Hepatocyte (in vitro differentiated cells): ENCODE data around the gene GIMAP4. TPM values are rescaled to one million over a fixed set of nuclear protein-coding genes. Genes with fewer than 3 reads are reported as not detected.
"Not testable (repeated sequence)": the region's sequence is repeated elsewhere in the genome, so short reads cannot be mapped to it uniquely, and the experiment has no call there.

Experiments
- DNase-seq: peaks from one replicate; pipeline ENCODE4 v3.0.0-alpha.2; 2016; ENCODE audit warnings: low spot score
- H2AFZ ChIP-seq: fragments of 200-600 bp; sonication (generic); 2 replicates; pipeline ENCODE4 v1.6.0; 2016; ENCODE audit warnings: antibody characterized with exemption, mild to moderate bottlenecking
- H3K27ac ChIP-seq: fragments of 200-600 bp; sonication (generic); 2 replicates; pipeline ENCODE4 v1.5.1; 2016; ENCODE audit warnings: mild to moderate bottlenecking
- H3K27me3 ChIP-seq: fragments of 200-600 bp; sonication (generic); 2 replicates; pipeline ENCODE4 v1.6.1; 2016
- H3K36me3 ChIP-seq: fragments of 200-600 bp; sonication (generic); replicated peaks from 2 replicates; pipeline ENCODE4 v1.5.1; 2016; ENCODE audit warnings: low read depth; ENCODE audit not compliant: insufficient read depth
- H3K4me1 ChIP-seq: fragments of 200-600 bp; sonication (generic); 2 replicates; pipeline ENCODE4 v1.5.1; 2016; ENCODE audit warnings: mild to moderate bottlenecking, moderate library complexity; ENCODE audit not compliant: insufficient read depth
- H3K4me2 ChIP-seq: fragments of 200-600 bp; sonication (generic); 2 replicates; pipeline ENCODE4 v1.6.0; 2016
- H3K4me3 ChIP-seq: fragments of 200-600 bp; sonication (generic); 2 replicates; pipeline ENCODE4 v1.5.1; 2016; ENCODE audit warnings: mild to moderate bottlenecking
- H3K79me2 ChIP-seq: fragments of 200-600 bp; sonication (generic); 2 replicates; pipeline ENCODE4 v1.6.0; 2017; ENCODE audit warnings: mild to moderate bottlenecking
- H3K9me2 ChIP-seq: fragments of 200-600 bp; sonication (generic); replicated peaks from 2 replicates; pipeline ENCODE4 v1.6.0; 2017; ENCODE audit warnings: mild to moderate bottlenecking; ENCODE audit not compliant: insufficient read depth
- H3K9me3 ChIP-seq: fragments of 200-600 bp; sonication (generic); 2 replicates; pipeline ENCODE4 v1.5.1; 2016; ENCODE audit warnings: low read depth, mild to moderate bottlenecking
- H4K20me1 ChIP-seq: fragments of 200-600 bp; sonication (generic); 2 replicates; pipeline ENCODE4 v1.6.0; 2016; ENCODE audit warnings: mild to moderate bottlenecking; ENCODE audit not compliant: insufficient read depth, poor library complexity, severe bottlenecking
- EZH2 ChIP-seq: fragments of 200-600 bp; sonication (generic); IDR thresholded peaks from 2 replicates; pipeline ENCODE4 v1.6.1; 2016; ENCODE audit warnings: antibody characterized with exemption, mild to moderate bottlenecking, borderline replicate concordance
- EZH2phosphoT487 ChIP-seq: fragments of 200-600 bp; sonication (generic); IDR thresholded peaks from one replicate; pipeline ENCODE4 v1.6.1; 2018; ENCODE audit warnings: antibody characterized with exemption, mild to moderate bottlenecking, low read depth, moderate library complexity; ENCODE audit not compliant: unreplicated experiment, severe bottlenecking
- WGBS: methylation state at CpG from one replicate; pipeline ENCODE4 v1.1.6; 2016; ENCODE audit warnings: low lambda C conversion rate; ENCODE audit errors: missing lambda C conversion rate; 5-methylcytosine and 5-hydroxymethylcytosine counted together
- polyA plus RNA-seq: library from polyadenylated mRNA; unstranded; fragments of >200 nt; fragmentation: Nextera tagmentation; extraction: Ambion mirVana; gene quantifications from 2 replicates; pipeline ENCODE4 v1.2.1, GENCODE V29; 2016
- total RNA-seq: library from RNA; depleted of rRNA; stranded (reverse); fragments of >200 nt; gene quantifications from 2 replicates; pipeline ENCODE4 v1.2.3, GENCODE V29; 2014
- TF ChIP-seq, protein P1 (sequence below): fragments of 200-600 bp; sonication (generic); IDR thresholded peaks from 2 replicates; pipeline ENCODE4 v1.5.1; 2016; ENCODE audit warnings: antibody characterized with exemption, mild to moderate bottlenecking; ENCODE audit not compliant: poor library complexity

The GIMAP4 gene
- total and polyA plus RNA-seq, 2 experiments from 2014 or later: 0.63 TPM; not detected in 1

GRCh38 chr7:150586785-150587152, 19.6 kb downstream of the GIMAP4 start:
- Histone ChIP-seq H3K27me3 (no peaks in the 10 kb centered on the region), H3K4me2 (no peak overlapping the region), H3K27ac (no peak overlapping the region), H3K36me3 (no peaks in the 10 kb centered on the region), H2AFZ (no peak overlapping the region), H3K9me3 (no peaks in the 10 kb centered on the region), H3K9me2 (no peaks in the 10 kb centered on the region), H3K79me2 (no peaks in the 10 kb centered on the region), H3K4me3 (no peak overlapping the region), H4K20me1 (no peaks in the 10 kb centered on the region), H3K4me1 (no peaks in the 10 kb centered on the region)
- no peak for TF ChIP-seq EZH2phosphoT487
- TF ChIP-seq EZH2: no peak
- TF ChIP-seq, protein P1, sequence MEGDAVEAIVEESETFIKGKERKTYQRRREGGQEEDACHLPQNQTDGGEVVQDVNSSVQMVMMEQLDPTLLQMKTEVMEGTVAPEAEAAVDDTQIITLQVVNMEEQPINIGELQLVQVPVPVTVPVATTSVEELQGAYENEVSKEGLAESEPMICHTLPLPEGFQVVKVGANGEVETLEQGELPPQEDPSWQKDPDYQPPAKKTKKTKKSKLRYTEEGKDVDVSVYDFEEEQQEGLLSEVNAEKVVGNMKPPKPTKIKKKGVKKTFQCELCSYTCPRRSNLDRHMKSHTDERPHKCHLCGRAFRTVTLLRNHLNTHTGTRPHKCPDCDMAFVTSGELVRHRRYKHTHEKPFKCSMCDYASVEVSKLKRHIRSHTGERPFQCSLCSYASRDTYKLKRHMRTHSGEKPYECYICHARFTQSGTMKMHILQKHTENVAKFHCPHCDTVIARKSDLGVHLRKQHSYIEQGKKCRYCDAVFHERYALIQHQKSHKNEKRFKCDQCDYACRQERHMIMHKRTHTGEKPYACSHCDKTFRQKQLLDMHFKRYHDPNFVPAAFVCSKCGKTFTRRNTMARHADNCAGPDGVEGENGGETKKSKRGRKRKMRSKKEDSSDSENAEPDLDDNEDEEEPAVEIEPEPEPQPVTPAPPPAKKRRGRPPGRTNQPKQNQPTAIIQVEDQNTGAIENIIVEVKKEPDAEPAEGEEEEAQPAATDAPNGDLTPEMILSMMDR: no peak
- DNase-seq: no peak

DNA sequence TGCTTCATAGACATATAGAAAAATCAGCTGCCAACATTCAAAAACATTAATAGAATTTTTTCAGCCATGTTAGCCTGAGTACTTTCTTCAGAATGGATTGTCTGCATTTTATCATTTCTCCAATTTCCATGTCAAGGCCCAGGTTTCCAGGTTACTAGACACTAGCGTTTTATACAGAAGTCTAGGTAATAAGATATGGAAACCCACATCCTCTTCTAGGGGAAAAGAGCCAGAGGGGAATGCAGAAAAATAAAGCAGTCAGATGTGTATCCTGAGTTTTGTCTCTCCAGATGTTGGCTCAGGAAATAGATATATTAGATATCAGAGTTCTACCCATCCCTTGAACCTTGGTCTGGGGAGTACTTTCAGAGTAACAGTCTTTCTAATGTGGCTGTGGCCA, 20.4 kb downstream of the GIMAP4 start:
- no peaks in the 10 kb centered on the region for H3K36me3 ChIP-seq
- no peak overlapping the region for H3K4me2 ChIP-seq
- WGBS: 88% methylated on average over 1 of the region's 1 CpG
- H3K9me2 ChIP-seq: no peaks in the 10 kb centered on the region
- H3K27ac ChIP-seq: no peak overlapping the region
- H2AFZ ChIP-seq: no peak overlapping the region
- H3K4me1 ChIP-seq: no peaks in the 10 kb centered on the region
- DNase-seq: no peak
- no peaks in the 10 kb centered on the region for H3K9me3 ChIP-seq
- no peaks in the 10 kb centered on the region for H3K79me2 ChIP-seq
- H3K4me3 ChIP-seq: no peak overlapping the region
- no peak for TF ChIP-seq EZH2
- TF ChIP-seq, protein P1: no peak
- no peak for TF ChIP-seq EZH2phosphoT487
- no peaks in the 10 kb centered on the region for H4K20me1 ChIP-seq
- H3K27me3 ChIP-seq: no peaks in the 10 kb centered on the region

DNA sequence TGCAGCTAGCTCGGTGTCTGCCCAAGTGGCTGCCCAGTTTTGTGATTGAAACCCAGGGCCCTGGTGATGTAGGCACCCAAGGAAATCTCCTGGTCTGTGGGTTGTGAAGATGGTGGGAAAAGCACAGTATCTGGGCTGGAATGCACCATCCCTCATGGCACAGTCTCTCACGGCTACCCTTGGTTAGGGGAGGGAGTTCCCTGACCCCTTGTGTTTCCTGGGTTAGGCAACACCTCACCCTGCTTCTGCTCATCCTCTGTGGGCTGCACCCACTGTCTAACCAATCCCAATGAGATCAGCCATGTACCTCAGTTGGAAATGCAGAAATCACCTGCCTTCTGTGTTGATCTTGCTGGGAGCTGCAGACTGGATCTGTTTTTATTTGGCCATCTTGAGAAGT, 27.6 kb downstream of the GIMAP4 start:
- no peak overlapping the region for H3K4me3 ChIP-seq
- no peak overlapping the region for H2AFZ ChIP-seq
- WGBS: 85% methylated on average over 2 of the region's 2 CpGs
- H3K4me2 ChIP-seq: no peak overlapping the region
- H3K27ac ChIP-seq: no peak overlapping the region
- no peaks in the 10 kb centered on the region for H3K4me1 ChIP-seq
- no peaks in the 10 kb centered on the region for H3K79me2 ChIP-seq
- no peaks in the 10 kb centered on the region for H3K27me3 ChIP-seq
- DNase-seq: no peak
- no peaks in the 10 kb centered on the region for H4K20me1 ChIP-seq
- no peaks in the 10 kb centered on the region for H3K9me3 ChIP-seq
- H3K9me2 ChIP-seq: no peaks in the 10 kb centered on the region
- TF ChIP-seq EZH2 (no peak), EZH2phosphoT487 (no peak)
- TF ChIP-seq, protein P1: no peak
- no peaks in the 10 kb centered on the region for H3K36me3 ChIP-seq

DNA sequence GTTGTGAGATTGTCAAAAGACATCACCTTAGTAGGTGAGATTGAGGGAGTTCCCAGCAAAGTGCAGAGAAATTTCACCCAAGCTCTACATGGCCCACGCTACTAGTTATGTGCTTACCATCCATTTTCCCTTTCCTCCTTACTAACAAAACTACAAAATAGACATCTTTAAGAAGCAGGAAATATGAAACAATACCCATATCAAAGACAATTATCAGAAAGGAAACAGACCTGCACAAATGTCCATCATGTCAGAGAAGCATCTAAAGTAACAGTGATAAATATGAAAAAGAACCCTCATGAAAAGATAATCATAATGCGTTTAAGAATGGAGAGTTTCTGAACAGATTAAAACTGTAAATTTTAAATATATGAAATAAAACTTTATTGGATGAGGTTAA, 28.2 kb downstream of the GIMAP4 start:
- Histone ChIP-seq H3K4me1 (no peaks in the 10 kb centered on the region), H4K20me1 (no peaks in the 10 kb centered on the region), H3K4me3 (no peak overlapping the region), H3K27me3 (no peaks in the 10 kb centered on the region), H3K79me2 (no peaks in the 10 kb centered on the region), H3K9me3 (no peaks in the 10 kb centered on the region), H3K36me3 (no peaks in the 10 kb centered on the region), H2AFZ (no peak overlapping the region), H3K4me2 (no peak overlapping the region), H3K27ac (no peak overlapping the region), H3K9me2 (no peaks in the 10 kb centered on the region)
- TF ChIP-seq, protein P1: no peak
- no peak for TF ChIP-seq EZH2phosphoT487
- TF ChIP-seq EZH2: no peak
- 85% methylated on average over 2 of the region's 2 CpGs for WGBS
- DNase-seq: no peak

DNA sequence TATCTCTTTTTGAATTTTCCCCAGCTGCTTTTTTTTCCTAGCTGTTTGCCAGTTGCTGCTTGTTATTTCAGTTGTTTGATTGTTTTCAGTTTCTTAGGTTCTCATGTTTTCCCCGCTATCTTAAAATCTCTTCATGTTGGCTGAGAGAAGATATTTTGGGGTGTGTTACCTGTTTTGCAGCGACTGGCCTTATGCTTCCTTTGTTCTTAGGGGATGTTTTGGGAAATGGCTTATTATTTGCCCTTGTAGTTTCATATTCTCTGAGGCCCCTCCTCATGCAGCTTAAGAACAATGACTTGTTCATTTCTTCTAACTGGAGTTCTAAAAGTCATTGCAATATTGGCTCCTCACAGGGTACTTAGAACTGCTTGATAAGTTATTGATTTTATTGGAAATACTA, 36.4 kb downstream of the GIMAP4 start:
- H3K4me2 ChIP-seq, H3K27ac ChIP-seq, H3K27me3 ChIP-seq, H3K36me3 ChIP-seq, H3K9me3 ChIP-seq, DNase-seq, H3K4me3 ChIP-seq, H3K9me2 ChIP-seq, H3K4me1 ChIP-seq, H2AFZ ChIP-seq, H4K20me1 ChIP-seq, H3K79me2 ChIP-seq: not testable (repeated sequence)
- 73% methylated on average over 2 of the region's 2 CpGs for WGBS
